ENCODE measurements around the gene KRT81.
"Not testable (repeated sequence)": the region's sequence is repeated elsewhere in the genome, so short reads cannot be mapped to it uniquely, and the experiment has no call there.

DNA sequence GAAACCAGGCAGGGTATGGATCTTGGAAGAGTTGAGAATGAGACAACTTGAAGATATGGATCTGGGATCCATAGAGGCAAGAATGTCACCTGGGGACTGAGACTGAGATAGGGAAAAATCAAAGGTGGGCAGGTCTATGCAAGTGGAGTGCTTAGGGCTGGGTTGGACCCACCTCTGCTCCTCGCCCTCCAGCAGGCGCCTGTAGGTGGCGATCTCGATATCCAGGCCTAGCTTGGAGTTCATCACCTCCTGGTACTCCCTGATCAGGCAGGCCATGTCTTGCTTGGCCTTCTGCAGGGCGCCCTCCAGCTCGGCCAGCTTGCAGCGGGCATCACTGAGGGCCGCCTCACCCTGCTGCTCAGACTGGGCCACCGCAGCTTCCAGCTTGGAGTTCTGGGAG lies 24.4 kb upstream of the KRT81 start:
- peak; percentile 76 for TF ChIP-seq CTCF (IDR thresholded peaks at IDR 0.05)
- not testable (repeated sequence) for TF ChIP-seq POLR2AphosphoS5 (IDR thresholded peaks at IDR 0.05; ENCODE audit: low read depth, low read length); REST (IDR thresholded peaks at IDR 0.05; ENCODE audit: insufficient read depth in 1 of 2, low read depth in 2 of 2, low read length in 1 of 2); TCF7L2 (IDR thresholded peaks at IDR 0.05; ENCODE audit: low read depth, low read length)

Measured in Panc1 (cell line).